CD4-positive, alpha-beta memory T cell (primary cell): ENCODE data around the gene OPCML. TPM values are rescaled to one million over a fixed set of nuclear protein-coding genes. Genes with fewer than 3 reads are reported as not detected.

Source experiments
- CTCF ChIA-PET: fragments of 350-600 bp; sonication (Branson Sonifier 250); formaldehyde crosslinking; loops from one replicate; lab custom pipeline; 2021; ENCODE audit warnings: inconsistent platforms; ENCODE audit not compliant: partially characterized antibody; lab: Charles Lee
- POLR2A ChIA-PET: fragments of 350-600 bp; sonication (Branson Sonifier 250); formaldehyde crosslinking; loops from one replicate; lab custom pipeline; 2021; ENCODE audit not compliant: partially characterized antibody; lab: Charles Lee
- DNase-seq, 5 donors: peaks; one replicate each; pipeline versions ENCODE4 v3.0.0 to v3.0.0-alpha.2; 2020 to 2022; ENCODE audit warnings: mixed read lengths in 1 of 5
- H3K27ac ChIP-seq: one replicate; pipeline ENCODE4 v1.7.0; 2013; ENCODE audit warnings: low read depth, low read length
- H3K27me3 ChIP-seq: 2 replicates; pipeline ENCODE4 v1.7.0; 2013; ENCODE audit warnings: mild to moderate bottlenecking, low read length, moderate library complexity; ENCODE audit not compliant: insufficient read depth
- H3K36me3 ChIP-seq: 2 replicates; pipeline ENCODE4 v1.7.0; 2013; ENCODE audit warnings: mild to moderate bottlenecking, low read length, moderate library complexity; ENCODE audit not compliant: insufficient read depth
- H3K4me1 ChIP-seq: 2 replicates; pipeline ENCODE4 v1.7.0; 2013; ENCODE audit warnings: mild to moderate bottlenecking, low read length, moderate library complexity; ENCODE audit not compliant: insufficient read depth
- H3K4me3 ChIP-seq, 2 donors: one replicate each; pipeline ENCODE4 v1.7.0; 2013; ENCODE audit warnings: low read length in 2 of 2, mild to moderate bottlenecking in 1 of 2
- H3K9me3 ChIP-seq, 2 donors: one replicate each; pipeline ENCODE4 v1.7.0; 2013; ENCODE audit warnings: low read length in 2 of 2, control low read depth in 1 of 2; ENCODE audit not compliant: control insufficient read depth in 1 of 2
- H3K27ac Mint-ChIP-seq, 7 donors: one replicate each; pipeline ENCODE4 v1.8.0; 2020 to 2021; ENCODE audit warnings: mixed read lengths in 7 of 7, mild to moderate bottlenecking in 6 of 7, inconsistent platforms in 3 of 7, moderate library complexity in 3 of 7
- H3K27me3 Mint-ChIP-seq, 2 donors: one replicate each; pipeline ENCODE4 v1.8.0; 2020 to 2021; ENCODE audit warnings: mixed read lengths in 2 of 2
- H3K36me3 Mint-ChIP-seq, 2 donors: one replicate each; pipeline ENCODE4 v1.8.0; 2020 to 2021; ENCODE audit warnings: mixed read lengths in 2 of 2, inconsistent platforms in 1 of 2, mild to moderate bottlenecking in 1 of 2
- H3K4me1 Mint-ChIP-seq, 4 donors: one replicate each; pipeline ENCODE4 v1.8.0; 2020 to 2021; ENCODE audit warnings: mixed read lengths in 4 of 4, mild to moderate bottlenecking in 1 of 4
- H3K4me3 Mint-ChIP-seq, 8 donors: one replicate each; pipeline ENCODE4 v1.8.0; 2020 to 2021; ENCODE audit warnings: mixed read lengths in 8 of 8, mild to moderate bottlenecking in 7 of 8, moderate library complexity in 6 of 8, inconsistent platforms in 3 of 8
- H3K9me3 Mint-ChIP-seq, 8 donors: one replicate each; pipeline ENCODE4 v1.8.0; 2020 to 2021; ENCODE audit warnings: mixed read lengths in 8 of 8, mild to moderate bottlenecking in 5 of 8, inconsistent platforms in 3 of 8, moderate library complexity in 1 of 8
- intact Hi-C: fragments of 100-400 bp; cut with micrococcal nuclease; formaldehyde crosslinking; loops from one replicate; pipeline ENCODE4 v1.15.1; 2023
- polyA plus RNA-seq, 2 donors: library from polyadenylated mRNA; unstranded; fragments of 300-500 nt; fragmentation: Illumina TruSeq; gene quantifications; one replicate each; pipeline ENCODE4 v1.2.3, GENCODE V29; 2021
- total RNA-seq, 2 experiments: library from RNA; stranded (reverse); gene quantifications; one replicate each; pipeline ENCODE4 v1.2.3, GENCODE V29; 2021

OPCML gene
- total and polyA plus RNA-seq, 4 experiments from 2014 or later = not detected

DNA sequence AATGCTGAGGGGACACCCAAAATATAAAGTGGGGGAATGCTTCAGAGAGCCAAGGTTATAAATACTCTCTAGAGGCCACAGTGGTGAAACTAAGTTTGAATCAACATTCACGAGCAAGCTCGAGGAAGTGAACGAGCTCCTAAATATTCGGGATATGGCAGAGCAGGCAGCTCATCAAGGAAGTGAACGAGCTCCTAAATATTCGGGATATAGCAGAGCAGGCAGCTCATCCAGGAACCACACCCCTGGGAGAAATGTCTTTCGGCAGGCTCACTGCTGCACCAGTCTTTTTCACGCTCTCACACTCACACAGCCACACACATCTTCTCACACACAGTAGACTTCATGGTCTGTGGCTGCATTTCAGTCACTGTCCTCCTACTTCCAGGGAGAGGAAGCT lies 787.5 kb downstream of the OPCML start:
- Histone ChIP-seq H3K36me3 (no peaks in the 10 kb centered on the region), H3K27me3 (no peaks in the 10 kb centered on the region), H3K4me1 (no peaks in the 10 kb centered on the region), H3K27ac (no peak overlapping the region), H3K4me3 (no peak overlapping the region), H3K9me3 (no peaks in the 10 kb centered on the region)
- intact Hi-C loops = no loop called here
- DNase-seq = no peak
- H3K27me3 Mint-ChIP-seq = peaks cover 0 to 2% of the 10 kb centered on the region in 2 donors
- peaks cover 0 to 6% (median 0%) of the 10 kb centered on the region in 8 donors for H3K9me3 Mint-ChIP-seq
- POLR2A ChIA-PET = no interaction called here
- no peaks in the 10 kb centered on the region for H3K4me1 Mint-ChIP-seq
- no peak overlapping the region for H3K27ac Mint-ChIP-seq
- no peaks in the 10 kb centered on the region for H3K36me3 Mint-ChIP-seq
- no peak overlapping the region for H3K4me3 Mint-ChIP-seq
- CTCF ChIA-PET = no interaction called here

DNA sequence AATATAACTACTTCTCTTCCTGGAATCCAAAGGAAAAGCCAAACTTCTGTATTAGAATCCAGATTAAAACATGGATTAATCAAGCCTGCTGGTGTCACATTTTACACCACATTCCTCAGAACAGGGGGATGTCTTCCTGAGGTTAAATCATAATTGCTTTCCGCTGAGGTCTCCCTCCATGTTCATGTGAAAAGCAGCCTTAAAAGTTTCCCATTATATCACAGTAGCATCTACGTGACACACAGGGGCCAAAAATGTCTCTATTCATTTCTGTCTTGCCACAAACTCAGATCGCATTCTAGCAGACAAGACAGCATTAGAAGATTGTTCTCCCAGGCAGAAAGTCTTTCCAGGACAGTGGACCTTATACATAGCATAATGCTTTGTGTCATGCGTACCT lies 788.7 kb downstream of the OPCML start:
- ChIA-PET CTCF (no interaction called here), POLR2A (no interaction called here)
- peaks cover 0 to 2% of the 10 kb centered on the region in 2 donors for H3K27me3 Mint-ChIP-seq
- no peaks in the 10 kb centered on the region for H3K36me3 ChIP-seq
- no peaks in the 10 kb centered on the region for H3K36me3 Mint-ChIP-seq
- no peaks in the 10 kb centered on the region for H3K4me1 Mint-ChIP-seq
- H3K27me3 ChIP-seq = no peaks in the 10 kb centered on the region
- H3K27ac ChIP-seq = no peak overlapping the region
- intact Hi-C loops = no loop called here
- H3K4me3 ChIP-seq = no peak overlapping the region
- H3K4me3 Mint-ChIP-seq = no peak overlapping the region
- no peaks in the 10 kb centered on the region for H3K9me3 ChIP-seq
- no peaks in the 10 kb centered on the region for H3K4me1 ChIP-seq
- H3K9me3 Mint-ChIP-seq = peaks cover 2 to 10% (median 6%) of the 10 kb centered on the region in 8 donors
- no peak for DNase-seq
- no peak overlapping the region for H3K27ac Mint-ChIP-seq

DNA sequence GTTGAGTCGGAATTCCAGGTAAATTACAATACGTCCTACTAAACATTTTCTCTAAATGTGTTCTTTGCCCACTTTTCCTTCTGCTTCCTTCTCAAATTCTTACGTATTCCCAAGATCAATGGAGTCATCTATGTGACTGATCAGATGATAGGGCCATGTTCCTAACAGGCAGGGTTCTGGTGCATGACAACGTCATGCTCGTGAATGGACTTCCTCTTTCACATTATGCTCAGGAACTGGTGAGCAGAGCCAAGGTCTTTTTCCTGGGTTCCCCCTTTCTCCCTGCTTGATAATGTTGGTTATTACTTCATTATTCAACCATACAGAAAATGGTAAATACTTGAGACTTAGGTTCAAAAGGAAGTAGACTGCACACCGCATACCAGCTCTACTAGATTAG lies 789.4 kb downstream of the OPCML start:
- Mint-ChIP-seq H3K4me1 (no peaks in the 10 kb centered on the region), H3K27me3 (peaks cover 0 to 2% of the 10 kb centered on the region in 2 donors), H3K36me3 (no peaks in the 10 kb centered on the region), H3K27ac (no peak overlapping the region), H3K4me3 (no peak overlapping the region), H3K9me3 (peaks cover 2 to 10% (median 7%) of the 10 kb centered on the region in 8 donors)
- H3K27me3 ChIP-seq = no peaks in the 10 kb centered on the region
- no peaks in the 10 kb centered on the region for H3K9me3 ChIP-seq
- no peak overlapping the region for H3K27ac ChIP-seq
- intact Hi-C loops = no loop called here
- H3K36me3 ChIP-seq = no peaks in the 10 kb centered on the region
- DNase-seq = no peak
- ChIA-PET POLR2A (no interaction called here), CTCF (no interaction called here)
- H3K4me1 ChIP-seq = no peaks in the 10 kb centered on the region
- no peak overlapping the region for H3K4me3 ChIP-seq

DNA sequence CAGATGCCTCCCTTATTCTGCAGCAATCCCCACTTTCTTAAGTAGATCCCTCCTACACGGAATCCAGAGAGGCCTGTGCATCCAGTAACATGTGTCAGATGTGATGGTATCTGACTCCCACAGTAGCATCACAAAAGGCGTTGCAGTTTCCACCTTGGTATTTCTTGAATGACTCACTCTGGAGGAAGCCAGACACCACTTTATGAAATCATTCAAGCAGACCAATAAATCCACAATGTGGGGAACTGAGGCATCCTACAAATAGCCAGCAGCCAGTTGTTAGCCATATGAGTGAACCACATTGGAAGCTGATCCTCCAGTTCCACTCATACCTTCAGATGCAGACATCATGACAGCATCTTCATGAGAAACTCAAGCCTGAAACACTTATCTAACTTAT lies 798.1 kb downstream of the OPCML start:
- ChIA-PET CTCF (no interaction called here), POLR2A (no interaction called here)
- DNase-seq = no peak
- H3K27ac Mint-ChIP-seq = no peak overlapping the region
- no peak overlapping the region for H3K4me3 Mint-ChIP-seq
- H3K4me1 ChIP-seq = no peaks in the 10 kb centered on the region
- no peaks in the 10 kb centered on the region for H3K27me3 ChIP-seq
- H3K9me3 Mint-ChIP-seq = peaks cover 2 to 8% (median 6%) of the 10 kb centered on the region in 8 donors
- no peaks in the 10 kb centered on the region for H3K9me3 ChIP-seq
- intact Hi-C loops = no loop called here
- H3K27me3 Mint-ChIP-seq = peaks cover 0 to 1% of the 10 kb centered on the region in 2 donors
- no peaks in the 10 kb centered on the region for H3K36me3 ChIP-seq
- peaks cover 0 to 5% (median 2%) of the 10 kb centered on the region in 4 donors for H3K4me1 Mint-ChIP-seq
- H3K27ac ChIP-seq = no peak overlapping the region
- H3K36me3 Mint-ChIP-seq = no peaks in the 10 kb centered on the region
- H3K4me3 ChIP-seq = no peak overlapping the region

DNA sequence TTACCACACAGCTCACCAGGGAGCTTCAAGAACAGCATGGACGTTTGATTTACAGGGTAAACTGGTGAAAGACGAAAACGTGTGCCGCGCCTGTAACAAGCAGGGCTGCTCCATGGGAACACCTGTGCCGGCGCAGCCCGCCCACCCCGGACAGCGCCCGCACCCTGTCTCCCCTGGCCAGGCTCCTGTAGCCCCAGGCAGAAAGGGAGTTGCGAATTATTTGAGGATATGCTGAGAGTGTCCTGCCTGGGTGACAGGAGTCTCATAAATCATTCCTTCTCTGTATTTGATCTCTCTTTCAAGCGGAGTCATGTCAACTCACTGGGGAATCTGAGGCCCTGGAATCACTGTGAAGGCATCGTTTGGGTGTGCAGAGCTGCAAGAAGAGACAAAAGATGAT lies 804.3 kb downstream of the OPCML start:
- H3K27ac Mint-ChIP-seq = no peak overlapping the region
- CTCF ChIA-PET = interaction anchor here (0.9 kb wide), 1 partner anchor 11 kb away, joined by 3 read pairs; no protein-coding TSS in a partner anchor
- peaks cover 0 to 6% (median 3%) of the 10 kb centered on the region in 8 donors for H3K9me3 Mint-ChIP-seq
- H3K4me3 ChIP-seq = no peak overlapping the region
- H3K27me3 Mint-ChIP-seq = peaks cover 1% of the 10 kb centered on the region in 2 donors
- no peaks in the 10 kb centered on the region for H3K36me3 ChIP-seq
- H3K36me3 Mint-ChIP-seq = no peaks in the 10 kb centered on the region
- no peak overlapping the region for H3K27ac ChIP-seq
- no peak overlapping the region for H3K4me3 Mint-ChIP-seq
- no peaks in the 10 kb centered on the region for H3K9me3 ChIP-seq
- H3K4me1 Mint-ChIP-seq = peaks cover 0 to 5% (median 3%) of the 10 kb centered on the region in 4 donors
- POLR2A ChIA-PET = no interaction called here
- intact Hi-C loops = no loop called here
- no peaks in the 10 kb centered on the region for H3K27me3 ChIP-seq
- no peak for DNase-seq
- H3K4me1 ChIP-seq = no peaks in the 10 kb centered on the region

DNA sequence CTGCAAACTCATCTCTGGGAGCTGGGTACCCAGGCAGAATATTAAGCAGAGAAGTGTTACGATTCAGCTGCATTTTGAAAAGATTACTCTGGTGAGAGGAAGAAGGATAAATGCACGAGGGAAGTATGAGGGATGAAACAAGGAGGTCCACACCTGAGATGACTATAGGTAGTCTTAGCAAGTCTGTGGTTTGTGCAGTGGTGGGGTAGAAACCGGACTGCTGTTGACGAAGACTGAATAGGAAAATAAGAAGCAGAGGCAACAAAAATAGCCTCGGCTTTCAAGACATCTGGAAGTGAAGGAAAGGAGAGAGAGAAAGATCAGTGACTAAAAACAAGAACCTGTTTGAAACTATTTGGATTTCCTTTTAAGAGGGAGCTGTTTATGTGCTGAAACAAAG lies 810.8 kb downstream of the OPCML start:
- peak overlapping the region in 1 of 7 donors; percentile 2 for H3K27ac Mint-ChIP-seq
- intact Hi-C loops = no loop called here
- Histone ChIP-seq H3K27me3 (no peaks in the 10 kb centered on the region), H3K4me3 (no peak overlapping the region), H3K9me3 (no peaks in the 10 kb centered on the region), H3K36me3 (no peaks in the 10 kb centered on the region), H3K27ac (no peak overlapping the region), H3K4me1 (peaks cover 30% of the 10 kb centered on the region)
- H3K4me1 Mint-ChIP-seq = peaks cover 23 to 37% (median 29%) of the 10 kb centered on the region in 4 donors
- ChIA-PET CTCF (interaction anchor here (1.1 kb wide), 1 partner anchor 219 kb away, joined by 3 read pairs; no protein-coding TSS in a partner anchor), POLR2A (no interaction called here)
- DNase-seq = no peak
- no peaks in the 10 kb centered on the region for H3K36me3 Mint-ChIP-seq
- peak overlapping the region in 1 of 8 donors; percentile 5 for H3K4me3 Mint-ChIP-seq
- H3K9me3 Mint-ChIP-seq = peaks cover 0 to 5% (median 0%) of the 10 kb centered on the region in 8 donors
- H3K27me3 Mint-ChIP-seq = peaks cover 0 to 1% of the 10 kb centered on the region in 2 donors

DNA sequence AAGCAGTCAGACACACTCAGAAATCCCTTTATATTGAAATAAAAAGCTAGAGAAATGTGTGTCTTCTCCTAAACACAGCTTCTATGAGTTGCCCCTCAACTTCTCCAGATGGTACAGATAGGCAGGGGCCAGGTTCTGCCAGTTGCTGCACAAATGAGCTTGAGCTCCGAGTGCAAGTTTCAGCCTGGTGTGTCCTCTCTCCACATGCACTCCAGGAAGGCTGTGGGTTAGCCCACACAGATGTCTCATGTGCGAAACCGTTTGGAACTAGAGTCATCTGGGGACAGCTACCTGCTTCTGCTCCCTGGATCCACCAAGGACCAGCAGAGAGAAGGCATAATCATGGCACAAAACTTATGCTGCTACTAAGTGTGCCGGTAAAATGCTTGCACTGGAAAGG lies 812.6 kb downstream of the OPCML start:
- peak overlapping the region; percentile 82 to 96 (median 92) for H3K27ac Mint-ChIP-seq
- CTCF ChIA-PET = no interaction called here

More for the DNA sequence above, 812.6 kb downstream of the OPCML start:
- Mint-ChIP-seq H3K27me3 (peaks cover 0 to 1% of the 10 kb centered on the region in 2 donors), H3K36me3 (no peaks in the 10 kb centered on the region), H3K4me3 (peak overlapping the region in 7 of 8 donors; percentile 78 to 89 (median 82)), H3K9me3 (peaks cover 0 to 3% (median 0%) of the 10 kb centered on the region in 8 donors), H3K4me1 (peaks cover 23 to 37% (median 29%) of the 10 kb centered on the region in 4 donors)
- no peaks in the 10 kb centered on the region for H3K27me3 ChIP-seq
- no peaks in the 10 kb centered on the region for H3K9me3 ChIP-seq
- H3K4me3 ChIP-seq = peak overlapping the region in 1 of 2 donors; percentile 26
- H3K4me1 ChIP-seq = peaks cover 30% of the 10 kb centered on the region
- POLR2A ChIA-PET = no interaction called here
- H3K36me3 ChIP-seq = no peaks in the 10 kb centered on the region
- H3K27ac ChIP-seq = no peak overlapping the region
- peak in 1 of 5 donors; percentile 1 for DNase-seq
- intact Hi-C loops = no loop called here
